Astrocyte (in vitro differentiated cells and primary cell): ENCODE results near the gene AFMID. TPM values are rescaled to one million over a fixed set of nuclear protein-coding genes. Genes with fewer than 3 reads are reported as not detected.

ENCODE experiments used
- DNase-seq: peaks from one replicate; pipeline ENCODE4 v3.0.0-alpha.2; 2010; ENCODE audit warnings: low read depth
- FAIRE-seq: peaks from 2 replicates; lab custom pipeline; 2011; peaks lifted over from hg19 to GRCh38; lab: Jason Lieb, UNC
- H2AFZ ChIP-seq: 2 replicates; pipeline ENCODE4 v1.6.0; 2012; ENCODE audit warnings: low read depth, low read length, inconsistent platforms
- H3K27ac ChIP-seq: 2 replicates; pipeline ENCODE4 v1.5.1; 2011; ENCODE audit warnings: low read depth, low read length, inconsistent platforms
- H3K27me3 ChIP-seq: 2 replicates; pipeline ENCODE4 v1.6.0; 2011; ENCODE audit warnings: low read length, inconsistent platforms; ENCODE audit not compliant: insufficient read depth
- H3K36me3 ChIP-seq: 2 replicates; pipeline ENCODE4 v1.5.1; 2011; ENCODE audit warnings: low read length, inconsistent platforms; ENCODE audit not compliant: insufficient read depth
- H3K4me1 ChIP-seq: 2 replicates; pipeline ENCODE4 v1.5.1; 2011; ENCODE audit warnings: low read length, inconsistent platforms; ENCODE audit not compliant: insufficient read depth
- H3K4me2 ChIP-seq: 2 replicates; pipeline ENCODE4 v1.6.0; 2012; ENCODE audit warnings: low read length, inconsistent platforms
- H3K4me3 ChIP-seq: 2 replicates; pipeline ENCODE4 v1.5.1; 2011; ENCODE audit warnings: low read depth, mild to moderate bottlenecking, low read length, inconsistent platforms; ENCODE audit not compliant: insufficient read depth
- H3K79me2 ChIP-seq: 2 replicates; pipeline ENCODE4 v1.6.0; 2012; ENCODE audit warnings: mild to moderate bottlenecking, low read length, inconsistent platforms; ENCODE audit not compliant: insufficient read depth
- H3K9ac ChIP-seq: 2 replicates; pipeline ENCODE4 v1.6.0; 2012; ENCODE audit warnings: mild to moderate bottlenecking, low read length, inconsistent platforms
- H3K9me3 ChIP-seq: 2 replicates; pipeline ENCODE4 v1.5.1; 2012; ENCODE audit warnings: low read depth, mild to moderate bottlenecking, low read length, inconsistent platforms; ENCODE audit not compliant: insufficient read depth
- H4K20me1 ChIP-seq: 2 replicates; pipeline ENCODE4 v1.6.0; 2012; ENCODE audit warnings: low read length, inconsistent platforms; ENCODE audit not compliant: insufficient read depth
- H3K27ac Mint-ChIP-seq: one replicate; pipeline ENCODE4 v1.8.0; 2021; ENCODE audit warnings: mild to moderate bottlenecking, mixed read lengths; ENCODE audit not compliant: unreplicated experiment
- H3K27me3 Mint-ChIP-seq: one replicate; pipeline ENCODE4 v1.8.0; 2021; ENCODE audit warnings: low read depth, mixed read lengths; ENCODE audit not compliant: unreplicated experiment
- H3K36me3 Mint-ChIP-seq: one replicate; pipeline ENCODE4 v1.8.0; 2021; ENCODE audit warnings: low read depth, mixed read lengths; ENCODE audit not compliant: unreplicated experiment
- H3K4me1 Mint-ChIP-seq: one replicate; pipeline ENCODE4 v1.8.0; 2021; ENCODE audit warnings: low read depth, mixed read lengths; ENCODE audit not compliant: unreplicated experiment
- H3K4me3 Mint-ChIP-seq: one replicate; pipeline ENCODE4 v1.8.0; 2021; ENCODE audit warnings: mild to moderate bottlenecking, moderate library complexity, mixed read lengths; ENCODE audit not compliant: unreplicated experiment
- H3K9me3 Mint-ChIP-seq: one replicate; pipeline ENCODE4 v1.8.0; 2021; ENCODE audit warnings: mild to moderate bottlenecking, mixed read lengths; ENCODE audit not compliant: unreplicated experiment
- EZH2 ChIP-seq: IDR thresholded peaks from 2 replicates; pipeline ENCODE4 v1.6.1; 2012; ENCODE audit warnings: mild to moderate bottlenecking, low read length, inconsistent platforms; ENCODE audit not compliant: insufficient read depth
- total RNA-seq: library from RNA; stranded (reverse); gene quantifications from 2 replicates; pipeline ENCODE4 v1.2.1, GENCODE V29; 2021
- TF ChIP-seq, protein P1 (sequence below): IDR thresholded peaks from 2 replicates; pipeline ENCODE4 v1.5.1; 2011; ENCODE audit warnings: low read depth, mild to moderate bottlenecking, inconsistent platforms, low read length, moderate library complexity; ENCODE audit not compliant: insufficient read depth

Gene AFMID
- total RNA-seq, 1 donor from 2014 or later, result 53.7 TPM

DNA sequence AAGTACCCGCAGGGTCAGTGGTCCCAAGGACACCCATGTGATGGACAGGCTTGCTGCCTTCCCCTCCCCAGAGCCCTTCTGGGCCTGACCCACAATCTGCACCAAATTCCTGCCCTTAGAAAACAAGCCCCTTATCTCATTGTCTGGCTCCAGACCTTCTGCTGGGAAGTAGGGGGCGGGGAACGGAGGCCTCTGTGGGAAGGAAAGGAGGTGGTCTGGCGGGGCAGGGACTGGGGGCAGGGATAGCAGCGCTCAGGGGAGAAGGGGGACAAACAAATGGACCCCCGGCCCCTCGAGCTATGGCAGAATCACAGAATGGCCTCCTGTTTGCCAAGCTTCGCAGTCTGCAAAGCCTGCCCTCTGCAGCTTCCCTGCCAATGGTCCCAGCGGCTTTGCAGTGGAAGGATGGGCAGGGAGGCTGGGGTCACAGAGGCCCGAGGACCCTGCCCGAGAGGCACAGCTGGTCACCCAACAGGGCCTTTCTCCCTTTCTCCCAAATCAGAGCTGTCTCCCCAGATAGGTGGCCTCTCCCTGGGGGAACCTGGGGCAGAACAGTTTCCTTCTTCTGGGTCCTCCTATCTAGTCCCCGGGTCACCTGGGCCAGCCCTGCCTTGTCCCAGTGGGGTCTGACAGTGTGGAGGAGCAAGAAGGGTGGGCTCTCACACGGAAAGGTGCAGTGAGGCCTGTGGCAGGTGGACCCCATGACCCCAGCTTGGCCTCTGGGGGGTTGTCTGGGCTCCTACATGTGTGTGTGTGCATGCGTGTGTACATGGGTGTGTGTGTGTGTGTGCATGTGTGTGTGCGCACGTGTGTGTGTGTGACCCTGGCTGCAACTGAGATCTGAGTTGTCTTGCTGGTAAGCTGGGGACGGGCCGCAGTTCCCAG lies 69.8 kb downstream of the AFMID start:
- DNase-seq (no peak), FAIRE-seq (no peak)
- no peak overlapping the region for H3K9ac ChIP-seq
- H3K4me2 ChIP-seq, result no peak overlapping the region
- H3K4me3 ChIP-seq, result no peak overlapping the region
- H3K9me3 ChIP-seq, result no peaks in the 10 kb centered on the region
- no peak overlapping the region for H3K27ac ChIP-seq
- H4K20me1 ChIP-seq, result no peaks in the 10 kb centered on the region
- Mint-ChIP-seq H3K27ac (peak overlapping the region; percentile 66), H3K4me1 (peaks cover 5% of the 10 kb centered on the region), H3K9me3 (no peaks in the 10 kb centered on the region), H3K4me3 (no peak overlapping the region), H3K36me3 (no peaks in the 10 kb centered on the region), H3K27me3 (peaks cover 4% of the 10 kb centered on the region)
- H3K27me3 ChIP-seq, result no peaks in the 10 kb centered on the region
- peaks cover 4% of the 10 kb centered on the region for H3K4me1 ChIP-seq
- no peaks in the 10 kb centered on the region for H3K36me3 ChIP-seq
- no peak for TF ChIP-seq EZH2
- TF ChIP-seq, protein P1, sequence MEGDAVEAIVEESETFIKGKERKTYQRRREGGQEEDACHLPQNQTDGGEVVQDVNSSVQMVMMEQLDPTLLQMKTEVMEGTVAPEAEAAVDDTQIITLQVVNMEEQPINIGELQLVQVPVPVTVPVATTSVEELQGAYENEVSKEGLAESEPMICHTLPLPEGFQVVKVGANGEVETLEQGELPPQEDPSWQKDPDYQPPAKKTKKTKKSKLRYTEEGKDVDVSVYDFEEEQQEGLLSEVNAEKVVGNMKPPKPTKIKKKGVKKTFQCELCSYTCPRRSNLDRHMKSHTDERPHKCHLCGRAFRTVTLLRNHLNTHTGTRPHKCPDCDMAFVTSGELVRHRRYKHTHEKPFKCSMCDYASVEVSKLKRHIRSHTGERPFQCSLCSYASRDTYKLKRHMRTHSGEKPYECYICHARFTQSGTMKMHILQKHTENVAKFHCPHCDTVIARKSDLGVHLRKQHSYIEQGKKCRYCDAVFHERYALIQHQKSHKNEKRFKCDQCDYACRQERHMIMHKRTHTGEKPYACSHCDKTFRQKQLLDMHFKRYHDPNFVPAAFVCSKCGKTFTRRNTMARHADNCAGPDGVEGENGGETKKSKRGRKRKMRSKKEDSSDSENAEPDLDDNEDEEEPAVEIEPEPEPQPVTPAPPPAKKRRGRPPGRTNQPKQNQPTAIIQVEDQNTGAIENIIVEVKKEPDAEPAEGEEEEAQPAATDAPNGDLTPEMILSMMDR, result no peak
- no peak overlapping the region for H2AFZ ChIP-seq
- H3K79me2 ChIP-seq, result no peaks in the 10 kb centered on the region

Other genes with a start within 250 kb of the AFMID start
- 6.3 and 7.3 TPM in 2 replicates for gene TNRC6C, start 228.7 kb upstream of the AFMID start, total RNA-seq
- 54.8 and 61.7 TPM in 2 replicates for gene TMC6, start 58.6 kb upstream of the AFMID start, total RNA-seq
- gene TMC8, start 56.6 kb upstream of the AFMID start, total RNA-seq, result 0.27 and 0.38 TPM in 2 replicates
- gene C17orf99, start 41.0 kb upstream of the AFMID start, total RNA-seq, result not detected in 2 replicates
- 75.0 and 82.2 TPM in 2 replicates for gene SYNGR2, start 18.8 kb upstream of the AFMID start, total RNA-seq
- gene TK1, start 310 bp upstream of the AFMID start, total RNA-seq, result 5.2 and 7.5 TPM in 2 replicates
- 3.3 and 5.8 TPM in 2 replicates for gene BIRC5, start 26.9 kb downstream of the AFMID start, total RNA-seq
- not detected in 2 replicates for gene TMEM235, start 44.3 kb downstream of the AFMID start, total RNA-seq
- gene SOCS3, start 172.7 kb downstream of the AFMID start, total RNA-seq, result 13.4 and 16.7 TPM in 2 replicates
- gene PGS1, start 191.3 kb downstream of the AFMID start, total RNA-seq, result 31.3 and 32.0 TPM in 2 replicates